PFSK-1 (cell line): ENCODE data around the gene ARSG.

ENCODE experiments used
- FOXP2 ChIP-seq: optimal IDR thresholded peaks from 2 replicates; pipeline ENCODE3; 2011; ENCODE audit warnings: borderline replicate concordance, control low read depth, inconsistent platforms; ENCODE audit not compliant: insufficient read depth; ENCODE audit errors: extremely low read length, extremely low read depth
- POLR2AphosphoS5 ChIP-seq: IDR thresholded peaks from 2 replicates; pipeline ENCODE4 v1.6.1; 2012; ENCODE audit warnings: low read depth, mild to moderate bottlenecking, control low read depth, low read length, moderate library complexity
- REST ChIP-seq, 2 experiments: IDR thresholded peaks; 2 replicates each; pipeline versions ENCODE4 v1.6.1 to v1.8.0; 2011 to 2012; ENCODE audit warnings: low read depth in 2 of 2, low read length in 2 of 2, control low read depth in 1 of 2, inconsistent platforms in 1 of 2, mild to moderate bottlenecking in 1 of 2, moderate library complexity in 1 of 2; ENCODE audit not compliant: insufficient read depth in 1 of 2
- SIN3A ChIP-seq: IDR thresholded peaks from 2 replicates; pipeline ENCODE4 v1.6.1; 2012; ENCODE audit warnings: mild to moderate bottlenecking, low read length, moderate library complexity, borderline replicate concordance; ENCODE audit not compliant: insufficient read depth
- TAF1 ChIP-seq: IDR thresholded peaks from 2 replicates; pipeline ENCODE4 v1.6.1; 2012; ENCODE audit warnings: low read length, control low read depth, borderline replicate concordance; ENCODE audit not compliant: insufficient read depth

The ARSG gene

DNA sequence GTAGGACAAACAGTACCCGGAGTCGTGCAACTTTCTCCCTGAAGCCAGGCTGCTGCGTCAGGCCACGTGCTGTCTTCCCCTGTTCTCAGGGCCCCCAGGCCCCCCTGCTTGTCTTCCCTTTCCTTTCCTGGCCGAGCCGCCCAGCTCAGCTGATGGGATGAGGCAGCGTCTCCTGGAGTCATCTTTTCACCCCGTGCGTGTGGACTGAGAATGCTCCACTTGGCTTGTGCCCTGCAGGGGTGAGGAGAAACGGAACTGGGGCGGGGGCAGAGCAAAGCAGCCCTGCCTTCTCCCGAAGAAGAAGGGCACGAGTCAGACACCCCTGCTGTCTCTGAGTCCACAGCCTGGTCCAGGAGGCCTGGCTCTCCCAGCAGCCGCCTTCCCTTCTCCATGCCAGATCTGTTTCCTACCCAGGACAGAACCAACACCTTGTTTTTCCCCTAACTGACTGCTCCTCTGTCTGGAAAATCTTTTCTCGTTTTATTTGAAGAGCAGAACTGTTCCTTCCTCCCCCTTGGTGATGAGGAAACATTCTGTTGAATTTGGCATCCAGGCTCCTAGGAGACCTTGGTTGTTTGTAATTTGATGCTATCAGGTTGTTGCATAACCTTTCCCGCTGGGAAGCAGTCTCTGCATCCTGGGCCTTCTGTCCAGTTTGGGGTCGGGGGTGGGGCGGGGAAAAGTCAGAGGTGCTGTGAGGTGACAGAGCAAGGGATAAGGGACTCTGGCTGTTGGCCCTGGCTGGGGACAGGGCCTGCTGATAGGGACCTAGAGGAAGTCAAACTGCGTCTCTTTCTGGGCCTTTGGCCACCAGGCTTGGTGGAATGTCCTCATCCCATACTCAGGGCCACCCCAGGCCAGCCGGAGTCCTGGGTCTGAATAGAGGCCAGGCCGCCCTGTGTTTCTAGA is 87.2 kb downstream of the ARSG start:
- TF ChIP-seq SIN3A: no peak; the same call in 1 of the 2 replicates
- no peak for TF ChIP-seq TAF1
- TF ChIP-seq FOXP2: no peak
- no peak for TF ChIP-seq POLR2AphosphoS5
- TF ChIP-seq REST (IDR thresholded peaks at IDR 0.05; ENCODE audit: insufficient read depth in 1 of 2, low read depth in 2 of 2, low read length in 2 of 2): no peak

DNA sequence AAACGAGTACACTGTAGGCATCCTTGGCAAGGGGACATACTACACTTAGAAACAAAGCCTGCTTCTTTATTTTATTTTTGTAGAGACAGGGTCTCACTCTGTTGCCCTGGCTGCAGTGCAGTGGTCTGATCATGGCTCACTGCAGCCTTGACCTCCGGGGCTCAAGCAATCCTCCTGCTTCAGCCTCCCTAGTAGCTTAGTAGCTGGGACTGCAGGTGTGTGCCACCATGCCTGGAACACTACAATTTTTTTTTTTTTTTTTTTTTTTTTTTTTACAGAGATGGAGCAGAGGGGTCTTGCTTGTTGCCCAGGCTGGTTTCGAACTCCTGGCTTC is 87.8 kb downstream of the ARSG start:
- TF ChIP-seq SIN3A (no peak), FOXP2 (no peak), TAF1 (no peak), REST (IDR thresholded peaks at IDR 0.05; ENCODE audit: insufficient read depth in 1 of 2, low read depth in 2 of 2, low read length in 2 of 2) (no peak), POLR2AphosphoS5 (no peak)

DNA sequence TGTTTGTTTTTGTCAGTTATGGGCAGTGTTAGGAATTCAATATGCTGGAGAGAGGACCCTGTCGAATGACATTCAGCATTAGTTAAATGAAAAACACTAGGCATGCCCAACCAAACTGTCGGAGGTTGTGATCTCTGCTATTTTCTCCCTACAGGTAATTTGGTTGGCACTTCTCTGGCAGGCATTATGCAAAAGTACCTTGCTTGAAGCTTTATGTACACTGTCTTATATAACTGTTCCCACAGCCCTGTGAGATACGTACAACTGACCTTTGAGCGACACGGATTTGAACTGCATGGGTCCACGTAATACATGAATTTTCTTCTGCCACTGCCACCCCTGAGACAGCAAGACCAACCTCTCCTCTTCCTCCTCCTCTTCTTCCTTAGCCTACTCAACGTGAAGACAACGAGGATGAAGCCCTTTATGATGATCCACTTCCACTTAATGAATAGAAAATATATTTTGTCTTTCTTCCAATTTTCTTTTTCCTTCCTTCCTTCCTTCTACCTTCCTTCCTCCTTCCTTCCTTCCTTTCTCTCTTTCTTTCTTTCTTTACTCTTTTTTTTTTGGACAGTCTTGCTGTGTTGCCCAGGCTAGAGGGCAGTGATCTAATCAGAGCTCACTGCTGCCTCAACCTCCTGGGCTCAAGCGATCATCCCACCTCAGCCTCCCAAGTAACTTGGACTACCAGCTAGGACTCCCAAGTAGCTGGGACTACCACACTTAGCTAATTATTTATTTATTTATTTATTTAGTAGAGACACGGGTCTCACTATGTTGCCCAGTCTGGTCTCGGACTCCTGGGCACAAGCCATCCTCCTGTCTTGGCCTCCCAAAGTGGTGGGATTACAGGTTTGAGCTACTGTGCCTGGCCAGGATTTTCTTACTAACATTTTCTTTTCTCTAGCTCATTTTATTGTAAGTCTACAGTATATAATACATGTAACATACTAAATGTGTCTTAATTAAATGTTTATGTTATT is 88.7 kb downstream of the ARSG start:
- no peak for TF ChIP-seq POLR2AphosphoS5
- TF ChIP-seq TAF1: no peak

DNA sequence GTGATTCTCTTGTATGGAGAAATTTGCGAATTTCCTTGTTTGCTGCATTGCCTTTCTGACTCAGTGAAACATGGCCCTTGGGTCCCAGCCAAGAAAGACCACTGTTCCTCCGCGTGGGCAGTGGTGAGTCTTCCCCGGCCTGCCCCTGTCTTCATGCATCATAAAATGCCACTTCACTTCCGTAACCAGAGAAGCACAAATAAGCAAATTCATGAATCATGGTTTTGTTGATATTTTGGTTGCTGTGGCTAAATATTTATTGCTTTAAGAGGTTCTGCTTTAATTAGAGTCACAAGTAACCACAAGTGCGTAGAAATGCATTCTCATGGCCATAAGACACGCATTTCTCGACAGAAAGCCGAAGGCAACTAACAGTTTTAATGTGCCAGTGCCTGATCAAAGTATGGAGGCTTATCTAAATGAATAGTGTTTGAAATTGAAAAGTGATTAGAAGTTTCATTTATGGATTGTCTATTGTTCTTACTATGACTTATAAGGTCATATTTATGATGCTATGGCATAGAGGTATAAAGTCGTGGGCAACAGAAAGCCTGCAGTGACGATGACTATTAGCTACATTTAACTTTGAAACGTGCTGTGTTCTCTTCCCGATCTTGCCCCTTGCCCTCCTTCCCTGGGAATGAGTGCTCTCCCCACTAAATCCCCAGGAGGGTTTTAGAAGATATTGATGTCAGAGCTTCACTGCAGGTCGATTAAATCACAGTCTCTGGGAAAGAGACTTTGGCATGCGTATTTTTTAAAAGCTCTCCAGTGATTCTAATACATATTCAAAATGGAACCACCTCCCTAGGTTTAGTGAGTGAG is 90.0 kb downstream of the ARSG start:
- TF ChIP-seq REST (IDR thresholded peaks at IDR 0.05; ENCODE audit: insufficient read depth in 1 of 2, low read depth in 2 of 2, low read length in 2 of 2) (no peak), TAF1 (no peak), FOXP2 (peak; percentile 59), SIN3A (no peak), POLR2AphosphoS5 (no peak)

DNA sequence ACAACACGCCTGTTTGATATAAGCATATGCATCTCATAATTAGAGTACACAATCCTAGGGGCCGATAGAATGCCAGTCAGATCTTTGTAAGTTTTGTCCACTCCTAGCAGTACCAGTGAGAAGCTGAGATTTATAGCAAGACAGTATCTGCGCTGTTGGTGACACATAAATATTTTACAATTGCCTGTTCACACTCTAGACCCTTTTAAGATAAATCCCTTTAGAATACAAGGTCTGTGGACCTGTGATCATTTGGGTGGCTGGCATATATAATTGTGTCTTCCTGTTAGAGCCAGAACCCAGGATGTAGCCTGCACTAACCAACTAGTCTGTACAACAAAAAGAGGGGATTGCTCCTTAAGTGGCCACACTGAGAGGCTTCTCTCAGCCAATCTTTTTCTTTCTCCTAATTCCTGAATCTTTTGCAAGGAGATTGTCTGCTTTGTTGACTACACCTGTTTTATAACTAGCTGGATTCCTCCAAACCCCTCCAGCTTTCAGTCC is 91.3 kb downstream of the ARSG start:
- TF ChIP-seq FOXP2 (no peak), REST (IDR thresholded peaks at IDR 0.05; ENCODE audit: insufficient read depth in 1 of 2, low read depth in 2 of 2, low read length in 2 of 2) (no peak), POLR2AphosphoS5 (no peak), TAF1 (no peak)
